ENCODE measurements around the gene CACNA1E.

CACNA1E gene

DNA sequence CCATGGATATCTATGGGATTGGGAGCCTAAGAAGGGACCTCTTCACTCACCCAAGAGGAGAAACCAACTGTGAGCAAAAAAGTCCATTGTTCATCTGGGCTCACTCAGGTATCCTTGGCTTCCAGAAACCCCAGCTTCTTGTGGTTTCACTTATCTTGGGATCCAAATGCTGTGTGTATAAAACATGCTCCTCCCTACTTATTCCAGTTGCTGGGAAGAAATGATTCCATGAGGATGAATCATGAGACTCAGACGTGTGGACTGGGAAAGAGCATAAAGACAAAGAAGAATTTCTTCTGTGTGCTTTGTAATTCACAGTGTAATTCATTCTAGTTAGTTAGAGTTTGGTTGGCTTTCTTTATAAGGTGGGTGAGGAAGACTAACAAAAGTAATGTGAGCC, 294.5 kb downstream of the CACNA1E start:
- Histone ChIP-seq H3K4me3 (ENCODE audit: insufficient read depth, low read length, poor library complexity, severe bottlenecking) (no peak overlapping the region), H3K27ac (ENCODE audit: low read depth, low read length) (no peak overlapping the region), H3K9ac (ENCODE audit: low read length) (no peak overlapping the region), H3F3A (ENCODE audit: insufficient read depth) (no peaks in the 10 kb centered on the region), H3K4me2 (ENCODE audit: low read depth, low read length, poor library complexity, severe bottlenecking) (no peak overlapping the region), H3K79me2 (ENCODE audit: insufficient read depth, low read length) (no peaks in the 10 kb centered on the region), H4K20me1 (ENCODE audit: low read depth, low read length) (no peaks in the 10 kb centered on the region), H2AFZ (ENCODE audit: low read depth, low read length, severe bottlenecking) (no peak overlapping the region), H3K9me3 (ENCODE audit: insufficient read depth, low read length) (no peaks in the 10 kb centered on the region), H3K27me3 (ENCODE audit: low read length) (no peaks in the 10 kb centered on the region), H3K9me2 (replicated peaks; ENCODE audit: insufficient read depth, low read length) (no peaks in the 10 kb centered on the region), H3K36me3 (ENCODE audit: low read length) (no peaks in the 10 kb centered on the region)
- no peak for TF ChIP-seq EZH2phosphoT487 (conservative IDR thresholded peaks at IDR 0.05; ENCODE audit: low read length)
- TF ChIP-seq CTCF (IDR thresholded peaks at IDR 0.05; ENCODE audit: insufficient read depth, low read length, poor library complexity, severe bottlenecking): no peak

GRCh38 chr1:181778640-181779260, 295.4 kb downstream of the CACNA1E start:
- Histone ChIP-seq H3K9me3 (ENCODE audit: insufficient read depth, low read length) (no peaks in the 10 kb centered on the region), H3K27ac (ENCODE audit: low read depth, low read length) (no peak overlapping the region), H2AFZ (ENCODE audit: low read depth, low read length, severe bottlenecking) (no peak overlapping the region), H3K4me2 (ENCODE audit: low read depth, low read length, poor library complexity, severe bottlenecking) (no peak overlapping the region), H3F3A (ENCODE audit: insufficient read depth) (no peaks in the 10 kb centered on the region), H3K79me2 (ENCODE audit: insufficient read depth, low read length) (no peaks in the 10 kb centered on the region), H3K9me2 (replicated peaks; ENCODE audit: insufficient read depth, low read length) (no peaks in the 10 kb centered on the region), H3K36me3 (ENCODE audit: low read length) (no peaks in the 10 kb centered on the region), H3K9ac (ENCODE audit: low read length) (no peak overlapping the region), H3K4me3 (ENCODE audit: insufficient read depth, low read length, poor library complexity, severe bottlenecking) (no peak overlapping the region), H4K20me1 (ENCODE audit: low read depth, low read length) (no peaks in the 10 kb centered on the region), H3K27me3 (ENCODE audit: low read length) (no peaks in the 10 kb centered on the region)
- no peak for TF ChIP-seq CTCF (IDR thresholded peaks at IDR 0.05; ENCODE audit: insufficient read depth, low read length, poor library complexity, severe bottlenecking)
- TF ChIP-seq EZH2phosphoT487 (conservative IDR thresholded peaks at IDR 0.05; ENCODE audit: low read length): no peak

- no peak overlapping the region for H3K4me2 ChIP-seq (ENCODE audit: low read depth, low read length, poor library complexity, severe bottlenecking)
- H3K4me3 ChIP-seq (ENCODE audit: insufficient read depth, low read length, poor library complexity, severe bottlenecking): no peak overlapping the region
- H3K9ac ChIP-seq (ENCODE audit: low read length): no peak overlapping the region
- no peaks in the 10 kb centered on the region for H3K9me3 ChIP-seq (ENCODE audit: insufficient read depth, low read length)
- no peaks in the 10 kb centered on the region for H3F3A ChIP-seq (ENCODE audit: insufficient read depth)
- H2AFZ ChIP-seq (ENCODE audit: low read depth, low read length, severe bottlenecking): no peak overlapping the region
- TF ChIP-seq CTCF (IDR thresholded peaks at IDR 0.05; ENCODE audit: insufficient read depth, low read length, poor library complexity, severe bottlenecking) (no peak), EZH2phosphoT487 (conservative IDR thresholded peaks at IDR 0.05; ENCODE audit: low read length) (no peak)
- no peaks in the 10 kb centered on the region for H3K9me2 ChIP-seq (replicated peaks; ENCODE audit: insufficient read depth, low read length)
- no peaks in the 10 kb centered on the region for H3K79me2 ChIP-seq (ENCODE audit: insufficient read depth, low read length)
- no peak overlapping the region for H3K27ac ChIP-seq (ENCODE audit: low read depth, low read length)
- no peaks in the 10 kb centered on the region for H4K20me1 ChIP-seq (ENCODE audit: low read depth, low read length)
- no peaks in the 10 kb centered on the region for H3K27me3 ChIP-seq (ENCODE audit: low read length)
- H3K36me3 ChIP-seq (ENCODE audit: low read length): no peaks in the 10 kb centered on the region
These were observed 296.0 kb downstream of the CACNA1E start for GRCh38 chr1:181779343-181779742.

All from SU-DHL-6 (cell line).